ENCODE results near the gene SEMA6B.

The SEMA6B gene

DNA sequence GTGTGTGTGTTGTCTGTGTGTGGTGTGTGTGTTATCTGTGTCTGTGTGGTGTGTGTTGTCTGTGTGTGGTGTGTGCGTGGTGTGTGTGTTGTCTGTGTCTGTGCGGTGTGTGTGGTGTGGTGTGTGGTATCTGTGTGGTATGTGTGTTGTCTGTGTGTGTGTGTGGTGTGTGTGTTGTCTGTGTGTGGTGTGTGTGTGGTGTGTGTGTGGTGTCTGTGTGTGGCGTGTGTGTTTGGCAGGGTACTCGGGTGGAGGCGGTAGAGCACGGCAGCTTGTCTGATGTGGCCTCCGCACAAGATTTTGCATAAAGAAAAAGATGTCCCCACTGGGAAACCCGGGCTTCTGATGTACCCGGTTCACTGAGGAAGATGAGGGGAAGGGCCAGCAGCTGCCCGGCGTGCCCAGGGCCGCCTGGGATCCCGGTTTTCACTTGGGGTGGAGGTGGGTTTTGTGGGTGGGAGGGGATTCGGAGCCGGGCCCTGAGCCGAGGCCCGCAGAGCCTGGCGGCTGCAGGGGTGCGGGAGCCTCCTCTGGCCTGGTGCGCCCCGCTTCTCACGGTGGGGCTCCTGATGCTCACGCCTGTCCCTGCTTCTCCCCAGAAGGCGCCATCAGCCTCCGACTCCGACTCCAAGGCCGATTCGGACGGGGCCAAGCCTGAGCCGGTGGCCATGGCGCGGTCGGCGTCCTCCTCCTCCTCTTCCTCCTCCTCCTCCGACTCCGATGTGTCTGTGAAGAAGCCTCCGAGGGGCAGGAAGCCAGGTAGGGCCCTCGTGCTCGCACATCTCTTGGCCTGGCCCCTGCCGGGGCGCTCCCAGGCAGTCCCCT lies 66.2 kb downstream of the SEMA6B start:
- DNase-seq (ENCODE audit: low read depth in 2 of 2): no peak

Data from stimulated activated CD4-positive, alpha-beta T cell treated with anti-CD3 and anti-CD28 coated beads, Interleukin-1b, Interleukin-23, amount 100 ng/mL, for 4 hours (primary cell).